Measurements from ENCODE around the gene GNGT2.

GRCh38 chr17:49180998-49181635, 29.3 kb downstream of the GNGT2 start:
- TF ChIP-seq CTCF (IDR thresholded peaks at IDR 0.05) (no peak), POLR2A (IDR thresholded peaks at IDR 0.05) (no peak)
